A549 (cell line): Measurements from ENCODE around the gene NFATC4. TPM values are rescaled to one million over a fixed set of nuclear protein-coding genes. Genes with fewer than 3 reads are reported as not detected.

ENCODE experiments used
- ATAC-seq, 2 experiments: fragments of 200-7000 bp in 1 of 2; fragments of >200 bp in 1 of 2; cut with Nextera tagmentation in 1 of 2; cut with Tn5 transposase in 1 of 2; 3 replicates each; pipeline versions ENCODE4 v1.8.0 to v1.9.1; 2018 to 2020; ENCODE audit warnings: mild to moderate bottlenecking in 1 of 2, moderate library complexity in 1 of 2
- CTCF ChIA-PET: fragments of 300-600 bp; sonication (Branson Sonifier 250); formaldehyde crosslinking; extraction: SDS; loops from one replicate; lab custom pipeline; 2021; ENCODE audit warnings: antibody characterized with exemption, inconsistent platforms; lab: Yijun Ruan, JAX
- POLR2A ChIA-PET: fragments of 350-600 bp; formaldehyde crosslinking; extraction: SDS; loops from one replicate; lab custom pipeline; 2021; ENCODE audit warnings: antibody characterized with exemption, inconsistent platforms; lab: Yijun Ruan, JAX
- DNase-seq, 2 experiments: peaks; one replicate each; pipeline versions ENCODE4 v3.0.0 to v3.0.0-alpha.2; 2011 to 2016; ENCODE audit warnings: low read depth in 1 of 2, low spot score in 1 of 2
- FAIRE-seq: peaks from 2 replicates; lab custom pipeline; 2011; peaks lifted over from hg19 to GRCh38; lab: Jason Lieb, UNC
- H3K27ac ChIP-seq, 2 experiments: fragments of >200 bp; sonication (Bioruptor Twin); formaldehyde crosslinking; 3 replicates each; pipeline ENCODE4 v1.5.1; 2016 to 2017
- H3K4me1 ChIP-seq: fragments of >200 bp; sonication (Bioruptor Twin); formaldehyde crosslinking; 3 replicates; pipeline ENCODE4 v1.6.1; 2016
- H3K4me2 ChIP-seq: fragments of >200 bp; sonication (Bioruptor Twin); formaldehyde crosslinking; 3 replicates; pipeline ENCODE4 v1.6.1; 2016
- H3K4me3 ChIP-seq: fragments of >200 bp; sonication (Bioruptor Twin); formaldehyde crosslinking; 3 replicates; pipeline ENCODE4 v1.5.1; 2016
- H3K9me3 ChIP-seq: fragments of >200 bp; sonication (Bioruptor Twin); formaldehyde crosslinking; 3 replicates; pipeline ENCODE4 v1.6.1; 2016
- BHLHE40 ChIP-seq: IDR thresholded peaks from 2 replicates; pipeline ENCODE4 v1.6.1; 2012; ENCODE audit warnings: low read depth, low read length, inconsistent platforms
- CBX8 ChIP-seq: fragments of 200-600 bp; sonication (generic); IDR thresholded peaks from 2 replicates; pipeline ENCODE4 v1.6.1; 2016
- CEBPB ChIP-seq, 2 experiments: fragments of >200 bp in 1 of 2; sonication (Bioruptor Twin) in 1 of 2; formaldehyde crosslinking in 1 of 2; IDR thresholded peaks; 2 replicates each; pipeline ENCODE4 v1.6.1; 2012 to 2016
- CHD2 ChIP-seq: fragments of 150-350 bp; IDR thresholded peaks from 2 replicates; pipeline ENCODE4 v1.6.1; 2014; ENCODE audit warnings: low read length; ENCODE audit not compliant: partially characterized antibody
- CHD4 ChIP-seq: fragments of 200-600 bp; sonication (generic); IDR thresholded peaks from 2 replicates; pipeline ENCODE4 v1.6.1; 2016; ENCODE audit warnings: antibody characterized with exemption, mild to moderate bottlenecking, borderline replicate concordance
- EP300 ChIP-seq, 2 experiments: fragments of >200 bp; sonication (Bioruptor Twin); formaldehyde crosslinking; IDR thresholded peaks; 2 replicates in 1 of 2; 3 replicates in 1 of 2; pipeline ENCODE4 v1.6.1; 2016 to 2017
- ESRRA ChIP-seq: fragments of 150-350 bp; IDR thresholded peaks from 2 replicates; pipeline ENCODE4 v1.6.1; 2014; ENCODE audit warnings: mild to moderate bottlenecking, low read length, borderline replicate concordance
- GATA3 ChIP-seq: IDR thresholded peaks from 2 replicates; pipeline ENCODE4 v1.6.1; 2012; ENCODE audit warnings: borderline replicate concordance
- HDAC2 ChIP-seq: fragments of 200-600 bp; sonication (generic); IDR thresholded peaks from 2 replicates; pipeline ENCODE4 v1.6.1; 2016
- HES2 ChIP-seq: fragments of >200 bp; sonication (Bioruptor Twin); formaldehyde crosslinking; IDR thresholded peaks from 2 replicates; pipeline ENCODE4 v1.6.1; 2016
- HEYL ChIP-seq: fragments of 250-450 bp; sonication (Bioruptor Pico); IDR thresholded peaks from 2 replicates; pipeline ENCODE4 v1.8.0; 2021; ENCODE audit warnings: mild to moderate bottlenecking, moderate library complexity
- HOXA7 ChIP-seq: fragments of 250-450 bp; sonication (Bioruptor Pico); IDR thresholded peaks from 2 replicates; pipeline ENCODE4 v1.5.0; 2020; ENCODE audit warnings: mild to moderate bottlenecking, moderate library complexity
- MAFK ChIP-seq: fragments of 450-650 bp; IDR thresholded peaks from 2 replicates; pipeline ENCODE4 v1.6.1; 2014; ENCODE audit not compliant: partially characterized antibody
- MAX ChIP-seq: IDR thresholded peaks from 2 replicates; pipeline ENCODE4 v1.6.1; 2012
- MAZ ChIP-seq: fragments of 150-350 bp; IDR thresholded peaks from 2 replicates; pipeline ENCODE4 v1.6.1; 2014; ENCODE audit warnings: antibody characterized with exemption, low read depth, low read length, borderline replicate concordance
- MYC ChIP-seq: IDR thresholded peaks from 2 replicates; pipeline ENCODE4 v1.6.1; 2012; ENCODE audit warnings: mild to moderate bottlenecking, inconsistent platforms, low read length, improper control_type of control experiment, borderline replicate concordance
- NPAS2 ChIP-seq: fragments of 250-450 bp; sonication (Bioruptor Pico); IDR thresholded peaks from 2 replicates; pipeline ENCODE4 v1.8.0; 2022; ENCODE audit warnings: mild to moderate bottlenecking, moderate library complexity, borderline replicate concordance
- NR3C1 ChIP-seq: fragments of >200 bp; sonication (Bioruptor Twin); formaldehyde crosslinking; IDR thresholded peaks from 3 replicates; pipeline ENCODE4 v1.6.1; 2017
- POLR2AphosphoS2 ChIP-seq: conservative IDR thresholded peaks from 2 replicates; pipeline ENCODE4 v1.6.1; 2012; ENCODE audit warnings: low read length, improper control_type of control experiment, inconsistent platforms
- RARB ChIP-seq: fragments of 250-450 bp; sonication (Bioruptor Pico); IDR thresholded peaks from 2 replicates; pipeline ENCODE4 v1.8.0; 2021; ENCODE audit warnings: mild to moderate bottlenecking, moderate library complexity
- RCOR1 ChIP-seq: fragments of 150-350 bp; IDR thresholded peaks from 2 replicates; pipeline ENCODE4 v1.6.1; 2014; ENCODE audit warnings: antibody characterized with exemption, low read length, low read depth
- RFX5 ChIP-seq: fragments of 450-650 bp; IDR thresholded peaks from 2 replicates; pipeline ENCODE4 v1.7.1; 2014; ENCODE audit warnings: antibody characterized with exemption, mild to moderate bottlenecking, moderate library complexity
- SMC3 ChIP-seq: fragments of >200 bp; sonication (Bioruptor Twin); formaldehyde crosslinking; IDR thresholded peaks from 3 replicates; pipeline ENCODE4 v1.6.1; 2018; ENCODE audit warnings: inconsistent platforms
- SREBF2 ChIP-seq: fragments of 450-650 bp; IDR thresholded peaks from 2 replicates; pipeline ENCODE4 v1.6.1; 2014; ENCODE audit warnings: mild to moderate bottlenecking, moderate library complexity
- TP53 ChIP-seq: fragments of 250-450 bp; sonication (Bioruptor Pico); IDR thresholded peaks from 2 replicates; pipeline ENCODE4 v1.5.0; 2021; ENCODE audit warnings: mild to moderate bottlenecking, moderate library complexity
- ZNF302 ChIP-seq: fragments of 250-450 bp; sonication (Bioruptor Pico); IDR thresholded peaks from 2 replicates; pipeline ENCODE4 v1.9.0; 2021; ENCODE audit warnings: inconsistent platforms, mild to moderate bottlenecking, moderate library complexity
- WGBS: methylation state at CpG from one replicate; pipeline ENCODE4 v1.1.6; 2017; ENCODE audit errors: missing lambda C conversion rate; 5-methylcytosine and 5-hydroxymethylcytosine counted together
- polyA plus RNA-seq, 4 experiments: library from polyadenylated mRNA; depleted of rRNA in 3 of 4; stranded (reverse); fragments of >200 nt; fragmentation: RNase III in 1 of 4; extraction: RNeasy Plus Mini Kit Qiagen cat#74134 plus additional on column Dnase treatment in 1 of 4; gene quantifications; 2 replicates in 3 of 4; 3 replicates in 1 of 4; pipeline ENCODE4 v1.2.3, GENCODE V29; 2011 to 2017

Gene NFATC4
- polyA plus RNA-seq, 2 of the 4 experiments (the other 2 are of a cell fraction) = 0.04 to 0.32 TPM

GRCh38 chr14:24398293-24398652, 30.3 kb downstream of the NFATC4 start:
- TF ChIP-seq NPAS2 = no peak
- no peak for TF ChIP-seq HOXA7 (CRISPR knock-in tag)
- no peak for TF ChIP-seq NR3C1
- no peak for TF ChIP-seq POLR2AphosphoS2
- TF ChIP-seq RCOR1 = no peak
- no peak for TF ChIP-seq CEBPB (IDR thresholded peaks at IDR 0.05)
- no peak for TF ChIP-seq ESRRA
- no peak for TF ChIP-seq GATA3
- no peak for TF ChIP-seq TP53 (CRISPR knock-in tag)
- TF ChIP-seq HDAC2 = no peak
- TF ChIP-seq SREBF2 = no peak
- TF ChIP-seq HEYL (CRISPR knock-in tag) = no peak
- no peak for TF ChIP-seq MYC
- TF ChIP-seq BHLHE40 = no peak
- TF ChIP-seq ZNF302 (CRISPR knock-in tag) = no peak
- no peak for TF ChIP-seq MAZ
- no peak for TF ChIP-seq SMC3
- TF ChIP-seq RARB (CRISPR knock-in tag) = no peak
- no peak for TF ChIP-seq CHD4
- no peak for TF ChIP-seq MAFK
- WGBS = 89% methylated on average over 7 of the region's 7 CpGs
- POLR2A ChIA-PET = interaction anchor here (1.1 kb wide), 1 partner anchor 31 kb away, joined by 8 read pairs; the partner anchor contains the start of genes CBLN3 and KHNYN

GRCh38 chr14:24398653-24399446, 30.9 kb downstream of the NFATC4 start, which contains the start of gene NYNRIN:
Gene NYNRIN (plus strand): TSS chr14:24399003. CDS start chr14:24399247, 244 bp downstream.
- CTCF ChIA-PET = interaction anchor here (1.2 to 4.3 kb wide), 2 partner anchors 32 to 66 kb away, joined by 3 to 16 read pairs; no protein-coding TSS in a partner anchor

More at GRCh38 chr14:24398293-24398652, 30.3 kb downstream of the NFATC4 start:
- H3K27ac ChIP-seq = peak overlapping the region; percentile 74 to 85; a peak in 4 of 6 replicates
- peaks cover 13% of the 10 kb centered on the region; the same call in 1 of the 3 replicates for H3K4me1 ChIP-seq
- DNase-seq (no peak), ATAC-seq (no peak), FAIRE-seq (no peak)
- no peak overlapping the region; the same call in 2 of the 3 replicates for H3K4me3 ChIP-seq
- CTCF ChIA-PET = interaction anchor here (4.3 kb wide), 1 partner anchor 33 kb away, joined by 16 read pairs; no protein-coding TSS in a partner anchor
- H3K4me2 ChIP-seq = peak overlapping the region; percentile 99
- no peaks in the 10 kb centered on the region for H3K9me3 ChIP-seq

More at GRCh38 chr14:24398653-24399446, 30.9 kb downstream of the NFATC4 start, which contains the start of gene NYNRIN:
- H3K4me1 ChIP-seq = peaks cover 16% of the 10 kb centered on the region; the same call in 1 of the 3 replicates
- ATAC-seq = peak; percentile 44 to 80; a peak in 4 of 6 replicates
- H3K9me3 ChIP-seq = no peaks in the 10 kb centered on the region
- H3K27ac ChIP-seq = peak within 1 kb of the TSS; percentile 74 to 85
- POLR2A ChIA-PET = interaction anchor here (1.1 kb wide), 1 partner anchor 31 kb away, joined by 8 read pairs; the partner anchor contains the start of genes CBLN3 and KHNYN
- H3K4me3 ChIP-seq = peak within 1 kb of the TSS; percentile 65
- no peak for DNase-seq
- 42% methylated on average over 16 of the region's 57 CpGs for WGBS
- FAIRE-seq = no peak
- TF ChIP-seq MAX (no peak), HES2 (no peak), SMC3 (no peak), CHD2 (no peak), MAFK (no peak), CBX8 (no peak), RFX5 (no peak), EP300 (IDR thresholded peaks at IDR 0.05) (no peak)
- peak within 1 kb of the TSS; percentile 99 for H3K4me2 ChIP-seq
